ENCODE data around the gene PQBP1.

GRCh38 chrX:48918301-48918642 lies 20.5 kb downstream of the PQBP1 start:
- TF ChIP-seq POLR2A (IDR thresholded peaks at IDR 0.05), result no peak
- TF ChIP-seq, protein P1, sequence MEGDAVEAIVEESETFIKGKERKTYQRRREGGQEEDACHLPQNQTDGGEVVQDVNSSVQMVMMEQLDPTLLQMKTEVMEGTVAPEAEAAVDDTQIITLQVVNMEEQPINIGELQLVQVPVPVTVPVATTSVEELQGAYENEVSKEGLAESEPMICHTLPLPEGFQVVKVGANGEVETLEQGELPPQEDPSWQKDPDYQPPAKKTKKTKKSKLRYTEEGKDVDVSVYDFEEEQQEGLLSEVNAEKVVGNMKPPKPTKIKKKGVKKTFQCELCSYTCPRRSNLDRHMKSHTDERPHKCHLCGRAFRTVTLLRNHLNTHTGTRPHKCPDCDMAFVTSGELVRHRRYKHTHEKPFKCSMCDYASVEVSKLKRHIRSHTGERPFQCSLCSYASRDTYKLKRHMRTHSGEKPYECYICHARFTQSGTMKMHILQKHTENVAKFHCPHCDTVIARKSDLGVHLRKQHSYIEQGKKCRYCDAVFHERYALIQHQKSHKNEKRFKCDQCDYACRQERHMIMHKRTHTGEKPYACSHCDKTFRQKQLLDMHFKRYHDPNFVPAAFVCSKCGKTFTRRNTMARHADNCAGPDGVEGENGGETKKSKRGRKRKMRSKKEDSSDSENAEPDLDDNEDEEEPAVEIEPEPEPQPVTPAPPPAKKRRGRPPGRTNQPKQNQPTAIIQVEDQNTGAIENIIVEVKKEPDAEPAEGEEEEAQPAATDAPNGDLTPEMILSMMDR (IDR thresholded peaks at IDR 0.05 in 4 of 5, conservative IDR thresholded peaks at IDR 0.05 in 1 of 5), result no peak
